NB4 (cell line): ENCODE measurements around the gene RPL10A.

Experiments
- DNase-seq: peaks from one replicate; pipeline ENCODE4 v3.0.0; 2010; ENCODE audit warnings: low read depth
- H3K4me3 ChIP-seq: one replicate; pipeline ENCODE4 v1.5.1; 2011; ENCODE audit warnings: mild to moderate bottlenecking, low read depth, low read length, moderate library complexity
- CTCF ChIP-seq: IDR thresholded peaks from one replicate; pipeline ENCODE4 v1.5.1; 2012; ENCODE audit warnings: low read depth, low read length
- MAX ChIP-seq: IDR thresholded peaks from 2 replicates; pipeline ENCODE4 v1.6.1; 2011; ENCODE audit warnings: low read depth, low read length
- MYC ChIP-seq: IDR thresholded peaks from 2 replicates; pipeline ENCODE4 v1.6.1; 2011; ENCODE audit warnings: low read depth, low read length
- POLR2A ChIP-seq: IDR thresholded peaks from 2 replicates; pipeline ENCODE4 v1.6.1; 2011; ENCODE audit warnings: mild to moderate bottlenecking; ENCODE audit not compliant: insufficient read length; ENCODE audit errors: extremely low read depth

RPL10A gene

GRCh38 chr6:35484921-35485392, 16.8 kb downstream of the RPL10A start:
- TF ChIP-seq MYC: no peak
- TF ChIP-seq POLR2A: no peak
- TF ChIP-seq CTCF: no peak
- no peak for TF ChIP-seq MAX
- DNase-seq: peak; percentile 45
- H3K4me3 ChIP-seq: no peak overlapping the region

GRCh38 chr6:35485402-35485877, 17.2 kb downstream of the RPL10A start:
- H3K4me3 ChIP-seq: no peak overlapping the region
- no peak for DNase-seq
- TF ChIP-seq MYC (no peak), POLR2A (no peak), CTCF (no peak), MAX (no peak)

GRCh38 chr6:35486005-35486925, 18.1 kb downstream of the RPL10A start:
- DNase-seq: peak; percentile 80
- H3K4me3 ChIP-seq: no peak overlapping the region
- no peak for TF ChIP-seq MYC
- no peak for TF ChIP-seq MAX
- TF ChIP-seq POLR2A: no peak
- no peak for TF ChIP-seq CTCF

- 0 out of 2 replicates have a peak, but pooled peaks have one; percentile 24 for TF ChIP-seq MYC
- no peak for TF ChIP-seq CTCF
- no peak for TF ChIP-seq POLR2A
- peak overlapping the region; percentile 36 for H3K4me3 ChIP-seq
- DNase-seq: peak; percentile 96
Observed at GRCh38 chr6:35487658-35488516, 19.7 kb downstream of the RPL10A start.

GRCh38 chr6:35488517-35488862, 20.3 kb downstream of the RPL10A start:
- DNase-seq: no peak
- no peak overlapping the region for H3K4me3 ChIP-seq
- TF ChIP-seq CTCF (no peak), MYC (no peak), MAX (no peak), POLR2A (no peak)
